Neural cell (in vitro differentiated cells): ENCODE measurements around the gene LPCAT3.

Experiments
- EP300 ChIP-seq: fragments of 450-650 bp; conservative IDR thresholded peaks from 2 replicates; pipeline ENCODE4 v1.6.1; 2014; ENCODE audit warnings: antibody characterized with exemption, mild to moderate bottlenecking, moderate library complexity; ENCODE audit not compliant: poor library complexity, severe bottlenecking
- EZH2 ChIP-seq: fragments of 200-600, 300-800 bp; shearing (Covaris generic), sonication (generic); IDR thresholded peaks from 2 replicates; pipeline ENCODE4 v1.6.1; 2014; ENCODE audit warnings: antibody characterized with exemption, low read length, borderline replicate concordance, mild to moderate bottlenecking; ENCODE audit not compliant: insufficient read depth, poor library complexity, severe bottlenecking
- POLR2AphosphoS5 ChIP-seq: IDR thresholded peaks from 2 replicates; pipeline ENCODE4 v1.6.1; 2012
- TF ChIP-seq, protein P1 (sequence below): fragments of 450-650 bp; IDR thresholded peaks from 2 replicates; pipeline ENCODE4 v1.5.1; 2014; ENCODE audit warnings: antibody characterized with exemption, mild to moderate bottlenecking, moderate library complexity; ENCODE audit not compliant: poor library complexity, severe bottlenecking

DNA sequence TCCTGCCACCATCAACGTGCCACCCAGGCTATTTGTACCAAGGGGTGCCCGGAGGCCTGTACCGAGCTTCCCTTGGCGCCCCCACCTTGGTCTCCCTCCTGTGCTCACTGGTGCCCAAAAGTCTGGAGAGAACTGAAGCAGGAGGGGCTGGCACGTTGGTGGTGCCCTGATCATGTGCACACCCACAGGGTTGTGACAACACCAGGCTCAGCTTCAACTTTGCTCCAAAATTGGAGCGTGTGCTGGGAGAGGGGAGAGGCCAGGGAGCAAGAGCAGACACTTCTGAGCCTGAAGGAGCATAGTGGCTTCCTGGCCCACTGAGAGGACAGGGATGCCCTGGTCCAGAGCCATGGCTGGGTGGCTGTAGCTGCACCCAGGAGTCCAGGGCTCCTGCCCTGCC is 13.0 kb upstream of the LPCAT3 start:
- TF ChIP-seq EZH2 (no peak), POLR2AphosphoS5 (no peak), EP300 (no peak)
- TF ChIP-seq, protein P1, sequence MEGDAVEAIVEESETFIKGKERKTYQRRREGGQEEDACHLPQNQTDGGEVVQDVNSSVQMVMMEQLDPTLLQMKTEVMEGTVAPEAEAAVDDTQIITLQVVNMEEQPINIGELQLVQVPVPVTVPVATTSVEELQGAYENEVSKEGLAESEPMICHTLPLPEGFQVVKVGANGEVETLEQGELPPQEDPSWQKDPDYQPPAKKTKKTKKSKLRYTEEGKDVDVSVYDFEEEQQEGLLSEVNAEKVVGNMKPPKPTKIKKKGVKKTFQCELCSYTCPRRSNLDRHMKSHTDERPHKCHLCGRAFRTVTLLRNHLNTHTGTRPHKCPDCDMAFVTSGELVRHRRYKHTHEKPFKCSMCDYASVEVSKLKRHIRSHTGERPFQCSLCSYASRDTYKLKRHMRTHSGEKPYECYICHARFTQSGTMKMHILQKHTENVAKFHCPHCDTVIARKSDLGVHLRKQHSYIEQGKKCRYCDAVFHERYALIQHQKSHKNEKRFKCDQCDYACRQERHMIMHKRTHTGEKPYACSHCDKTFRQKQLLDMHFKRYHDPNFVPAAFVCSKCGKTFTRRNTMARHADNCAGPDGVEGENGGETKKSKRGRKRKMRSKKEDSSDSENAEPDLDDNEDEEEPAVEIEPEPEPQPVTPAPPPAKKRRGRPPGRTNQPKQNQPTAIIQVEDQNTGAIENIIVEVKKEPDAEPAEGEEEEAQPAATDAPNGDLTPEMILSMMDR: no peak
